Mononuclear cell (primary cell): Measurements from ENCODE around the gene IL21R. TPM values are rescaled to one million over a fixed set of nuclear protein-coding genes. Genes with fewer than 3 reads are reported as not detected.
"Not testable (repeated sequence)": the region's sequence is repeated elsewhere in the genome, so short reads cannot be mapped to it uniquely, and the experiment has no call there.

Source experiments
- H3K27me3 ChIP-seq: 2 replicates; pipeline ENCODE4 v1.6.0; 2011; ENCODE audit warnings: low read length, control low read depth; ENCODE audit not compliant: insufficient read depth
- H3K4me1 ChIP-seq: 2 replicates; pipeline ENCODE4 v1.5.1; 2011; ENCODE audit warnings: mild to moderate bottlenecking, low read length, control low read depth; ENCODE audit not compliant: insufficient read depth
- H3K4me3 ChIP-seq: 2 replicates; pipeline ENCODE4 v1.5.1; 2011; ENCODE audit warnings: mild to moderate bottlenecking, low read length, moderate library complexity
- H3K9me3 ChIP-seq: 2 replicates; pipeline ENCODE4 v1.5.1; 2011; ENCODE audit warnings: low read depth, mild to moderate bottlenecking, control low read depth, low read length
- total RNA-seq: library from RNA; depleted of rRNA; stranded (reverse); fragments of >200 nt; gene quantifications from one replicate; pipeline ENCODE4 v1.2.3, GENCODE V29; 2012

IL21R gene
- total RNA-seq, 1 donor, result 21.1 TPM

GRCh38 chr16:27424772-27425498, 23.0 kb downstream of the IL21R start:
- Histone ChIP-seq H3K4me1 (peaks cover 34% of the 10 kb centered on the region), H3K9me3 (peaks cover 26% of the 10 kb centered on the region), H3K27me3 (no peaks in the 10 kb centered on the region), H3K4me3 (no peak overlapping the region)

GRCh38 chr16:27425961-27426360, 24.0 kb downstream of the IL21R start:
- Histone ChIP-seq H3K27me3 (no peaks in the 10 kb centered on the region), H3K4me3 (no peak overlapping the region), H3K9me3 (peaks cover 24% of the 10 kb centered on the region), H3K4me1 (peaks cover 44% of the 10 kb centered on the region)

- Histone ChIP-seq H3K4me3 (no peak overlapping the region), H3K9me3 (peaks cover 17% of the 10 kb centered on the region), H3K4me1 (peaks cover 49% of the 10 kb centered on the region), H3K27me3 (no peaks in the 10 kb centered on the region)
These were observed 24.7 kb downstream of the IL21R start for GRCh38 chr16:27426423-27427408.

GRCh38 chr16:27427538-27427937, 25.6 kb downstream of the IL21R start:
- H3K4me1 ChIP-seq, result peaks cover 56% of the 10 kb centered on the region

GRCh38 chr16:27428026-27428785, 26.2 kb downstream of the IL21R start:
- Histone ChIP-seq H3K9me3 (peaks cover 2% of the 10 kb centered on the region), H3K4me1 (peaks cover 61% of the 10 kb centered on the region), H3K27me3 (no peaks in the 10 kb centered on the region), H3K4me3 (no peak overlapping the region)

More at GRCh38 chr16:27427538-27427937, 25.6 kb downstream of the IL21R start:
- Histone ChIP-seq H3K27me3 (no peaks in the 10 kb centered on the region), H3K4me3 (no peak overlapping the region), H3K9me3 (peaks cover 8% of the 10 kb centered on the region)

GRCh38 chr16:27429330-27429871, 27.4 kb downstream of the IL21R start:
- Histone ChIP-seq H3K27me3 (no peaks in the 10 kb centered on the region), H3K4me1 (peaks cover 61% of the 10 kb centered on the region), H3K9me3 (no peaks in the 10 kb centered on the region), H3K4me3 (no peak overlapping the region)

- no peak overlapping the region for H3K4me3 ChIP-seq
- H3K9me3 ChIP-seq, result no peaks in the 10 kb centered on the region
- no peaks in the 10 kb centered on the region for H3K27me3 ChIP-seq
- H3K4me1 ChIP-seq, result peaks cover 61% of the 10 kb centered on the region
These were observed 28.0 kb downstream of the IL21R start for GRCh38 chr16:27429981-27430441.

GRCh38 chr16:27430512-27430911, 28.5 kb downstream of the IL21R start:
- H3K9me3 ChIP-seq, result no peaks in the 10 kb centered on the region
- peaks cover 61% of the 10 kb centered on the region for H3K4me1 ChIP-seq
- H3K4me3 ChIP-seq, result no peak overlapping the region
- no peaks in the 10 kb centered on the region for H3K27me3 ChIP-seq

GRCh38 chr16:27430923-27431484, 29.0 kb downstream of the IL21R start:
- Histone ChIP-seq H3K9me3 (no peaks in the 10 kb centered on the region), H3K4me1 (peaks cover 59% of the 10 kb centered on the region), H3K27me3 (no peaks in the 10 kb centered on the region), H3K4me3 (no peak overlapping the region)

- Histone ChIP-seq H3K9me3 (no peaks in the 10 kb centered on the region), H3K4me3 (no peak overlapping the region), H3K4me1 (peaks cover 50% of the 10 kb centered on the region), H3K27me3 (no peaks in the 10 kb centered on the region)
These were observed 30.0 kb downstream of the IL21R start for GRCh38 chr16:27431773-27432532.

GRCh38 chr16:27432558-27432957, 30.6 kb downstream of the IL21R start:
- Histone ChIP-seq H3K27me3 (no peaks in the 10 kb centered on the region), H3K4me1 (peaks cover 43% of the 10 kb centered on the region), H3K9me3 (no peaks in the 10 kb centered on the region), H3K4me3 (no peak overlapping the region)

- H3K27me3 ChIP-seq, H3K4me3 ChIP-seq, H3K9me3 ChIP-seq: not testable (repeated sequence)
- peaks cover 39% of the 10 kb centered on the region for H3K4me1 ChIP-seq
These were observed 31.2 kb downstream of the IL21R start for GRCh38 chr16:27433191-27433590.

GRCh38 chr16:27433636-27434035, 31.7 kb downstream of the IL21R start:
- no peak overlapping the region for H3K4me3 ChIP-seq
- H3K27me3 ChIP-seq, result no peaks in the 10 kb centered on the region
- no peaks in the 10 kb centered on the region for H3K9me3 ChIP-seq
- H3K4me1 ChIP-seq, result peaks cover 34% of the 10 kb centered on the region
